Activated naive CD4-positive, alpha-beta T cell treated with anti-CD3 and anti-CD28 coated beads, Interleukin-2, amount 50 U/mL, for 24 hours (primary cell): Measurements from ENCODE around the gene GRID1.

Source experiments
- H3K27ac Mint-ChIP-seq: one replicate; pipeline ENCODE4 v1.8.0; 2021; ENCODE audit warnings: mild to moderate bottlenecking, mixed read lengths
- H3K27me3 Mint-ChIP-seq: one replicate; pipeline ENCODE4 v1.8.0; 2021; ENCODE audit warnings: mixed read lengths
- H3K36me3 Mint-ChIP-seq: one replicate; pipeline ENCODE4 v1.8.0; 2021; ENCODE audit warnings: mixed read lengths
- H3K4me1 Mint-ChIP-seq: one replicate; pipeline ENCODE4 v1.8.0; 2021; ENCODE audit warnings: mixed read lengths
- H3K4me3 Mint-ChIP-seq: one replicate; pipeline ENCODE4 v1.8.0; 2021; ENCODE audit warnings: mild to moderate bottlenecking, mixed read lengths
- H3K9me3 Mint-ChIP-seq: one replicate; pipeline ENCODE4 v1.8.0; 2021; ENCODE audit warnings: mixed read lengths

Gene GRID1

DNA sequence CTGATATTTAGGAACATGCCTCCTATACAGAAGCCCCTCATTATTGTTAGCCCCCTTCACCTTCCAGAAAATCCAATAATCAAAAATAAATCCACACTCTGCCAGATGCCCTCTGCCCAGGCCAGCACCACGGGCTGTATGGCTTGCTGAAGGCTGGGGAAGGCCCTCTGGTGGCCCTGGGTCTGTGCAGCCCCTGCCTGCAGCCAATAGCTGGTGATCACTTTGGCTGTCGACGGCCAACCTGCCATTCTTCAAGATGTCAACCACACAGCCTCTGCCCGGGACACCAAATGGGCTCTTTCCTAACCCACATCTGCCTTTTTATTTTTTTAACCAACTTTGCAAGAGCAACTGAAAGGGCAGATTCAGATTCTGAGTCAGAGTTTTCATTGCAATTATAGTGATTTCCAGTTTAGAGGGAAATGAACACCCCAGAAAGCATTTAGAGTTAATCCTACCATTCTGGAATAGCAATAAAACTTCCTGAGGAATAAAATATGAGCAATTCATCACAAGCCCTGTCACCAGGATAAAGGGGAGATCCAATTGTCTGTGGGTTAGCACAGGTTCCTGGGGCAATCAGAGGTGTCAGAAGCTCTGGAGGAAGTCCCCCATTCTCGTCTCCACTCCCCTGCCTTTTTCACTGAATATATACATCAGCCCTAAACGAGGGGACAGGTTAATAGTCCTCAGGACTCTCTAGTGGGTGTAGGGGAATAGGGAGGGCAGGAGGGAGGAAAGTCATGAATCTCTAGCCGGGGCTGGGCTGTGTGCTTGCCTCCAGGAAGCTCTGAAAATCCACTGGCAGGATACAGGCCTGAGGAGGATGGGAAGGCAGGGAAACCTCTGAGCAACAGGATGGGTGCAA is 211.3 kb downstream of the GRID1 start:
- Mint-ChIP-seq H3K27me3 (peaks cover 2% of the 10 kb centered on the region), H3K27ac (no peak overlapping the region), H3K4me3 (no peak overlapping the region), H3K9me3 (no peaks in the 10 kb centered on the region), H3K4me1 (no peaks in the 10 kb centered on the region), H3K36me3 (no peaks in the 10 kb centered on the region)

DNA sequence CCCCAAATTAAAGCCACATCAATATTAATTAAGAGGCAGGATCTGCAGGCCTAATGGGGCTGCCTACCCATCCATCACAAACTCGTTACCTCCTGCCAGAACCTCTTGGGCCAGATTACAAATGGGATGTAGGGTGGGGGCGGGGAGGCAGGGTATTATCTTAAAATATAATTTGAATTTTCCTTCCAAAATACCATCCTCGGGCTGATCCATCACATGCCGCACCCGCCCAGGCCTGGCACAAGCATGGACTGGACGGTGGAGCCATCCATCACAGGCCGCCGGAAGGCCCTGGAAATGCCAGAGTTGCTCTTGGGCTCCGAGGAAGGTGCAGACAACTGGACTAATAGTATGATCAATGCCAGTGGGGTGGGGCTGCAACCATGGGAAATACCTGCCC is 212.8 kb downstream of the GRID1 start:
- Mint-ChIP-seq H3K9me3 (no peaks in the 10 kb centered on the region), H3K4me3 (no peak overlapping the region), H3K36me3 (no peaks in the 10 kb centered on the region), H3K4me1 (no peaks in the 10 kb centered on the region), H3K27ac (no peak overlapping the region), H3K27me3 (peaks cover 2% of the 10 kb centered on the region)

DNA sequence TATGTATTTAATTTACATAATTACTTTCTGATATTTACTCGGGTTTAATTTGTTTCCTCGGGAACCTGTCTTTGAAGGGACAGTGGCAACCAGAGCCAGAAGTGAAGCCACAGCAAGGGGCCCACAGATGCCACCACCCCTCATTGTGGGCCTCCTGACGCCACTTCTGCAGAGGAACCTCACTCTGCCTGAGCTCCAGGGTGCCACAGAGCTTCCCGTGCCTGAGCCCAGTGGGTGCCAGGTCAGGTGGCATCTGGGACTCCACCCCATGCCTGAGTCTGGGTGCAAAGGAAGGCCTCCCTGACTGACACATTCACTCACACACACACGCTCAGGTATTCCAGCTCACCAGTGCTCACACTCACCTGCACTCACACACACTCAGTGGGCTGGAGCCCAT is 213.7 kb downstream of the GRID1 start:
- Mint-ChIP-seq H3K27ac (no peak overlapping the region), H3K4me3 (no peak overlapping the region), H3K27me3 (peaks cover 2% of the 10 kb centered on the region), H3K4me1 (no peaks in the 10 kb centered on the region), H3K9me3 (no peaks in the 10 kb centered on the region), H3K36me3 (no peaks in the 10 kb centered on the region)

DNA sequence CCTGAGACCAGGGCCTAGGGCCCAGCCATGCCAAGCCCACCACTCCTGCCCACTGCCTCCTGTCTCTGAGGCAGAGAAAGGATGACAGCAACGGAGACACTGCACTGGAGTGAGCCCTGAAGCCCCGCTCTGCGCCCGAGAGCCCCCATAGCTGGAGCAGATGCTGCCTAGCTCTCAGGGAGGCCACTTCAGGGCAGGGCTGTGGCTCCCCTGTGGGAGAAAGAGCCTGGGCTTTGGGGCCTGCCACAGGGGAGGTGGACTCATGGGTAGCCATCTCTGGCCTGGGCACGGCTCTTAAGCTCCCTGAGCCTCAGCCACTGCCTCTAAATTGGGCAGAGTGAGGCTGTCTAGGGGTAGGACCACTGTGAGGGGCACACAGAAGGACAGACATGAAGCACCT is 214.2 kb downstream of the GRID1 start:
- no peaks in the 10 kb centered on the region for H3K36me3 Mint-ChIP-seq

DNA sequence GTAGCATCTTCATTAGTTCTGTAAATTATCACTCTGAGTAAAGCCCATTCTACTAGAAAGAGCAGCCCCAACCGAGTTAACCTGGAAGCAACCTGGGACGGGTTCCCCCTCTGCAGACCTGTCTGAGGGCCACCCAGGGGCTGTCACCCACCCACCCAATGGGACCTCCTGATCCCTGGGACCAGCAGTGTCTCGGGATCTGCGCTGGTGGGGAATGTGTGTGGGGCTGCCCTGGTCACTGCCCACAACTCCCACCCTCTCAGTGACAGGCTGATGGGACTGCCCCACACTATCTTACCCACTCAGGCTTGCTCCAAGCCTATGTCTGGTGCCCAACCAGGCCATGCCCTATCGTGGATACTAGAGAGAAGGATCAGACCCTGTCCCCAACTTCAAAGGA is 215.0 kb downstream of the GRID1 start:
- Mint-ChIP-seq H3K4me3 (no peak overlapping the region), H3K27me3 (peaks cover 2% of the 10 kb centered on the region), H3K36me3 (no peaks in the 10 kb centered on the region), H3K27ac (no peak overlapping the region), H3K4me1 (no peaks in the 10 kb centered on the region), H3K9me3 (no peaks in the 10 kb centered on the region)

More for the DNA sequence above, 214.2 kb downstream of the GRID1 start:
- Mint-ChIP-seq H3K4me3 (no peak overlapping the region), H3K27ac (no peak overlapping the region), H3K9me3 (no peaks in the 10 kb centered on the region), H3K27me3 (peaks cover 2% of the 10 kb centered on the region), H3K4me1 (no peaks in the 10 kb centered on the region)

DNA sequence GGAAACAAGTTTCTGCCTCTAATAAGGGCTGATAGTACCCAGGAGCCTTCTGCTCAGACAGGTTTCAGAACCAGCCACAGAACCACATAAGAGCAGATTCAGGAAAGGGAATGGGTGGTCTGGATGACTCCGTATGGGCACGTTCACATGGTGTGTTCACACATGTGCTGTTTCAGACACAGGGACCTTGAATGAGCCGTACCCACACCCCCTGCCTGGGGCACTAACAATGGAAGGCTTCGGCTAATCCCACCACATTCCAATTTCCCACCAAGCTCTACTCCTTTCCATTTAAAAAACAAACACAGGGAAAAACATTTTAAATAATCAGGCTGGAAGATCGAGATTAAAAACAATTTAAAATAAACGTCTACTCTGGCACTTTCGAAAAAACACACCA is 217.3 kb downstream of the GRID1 start:
- H3K4me1 Mint-ChIP-seq: no peaks in the 10 kb centered on the region
- H3K36me3 Mint-ChIP-seq: no peaks in the 10 kb centered on the region
- no peak overlapping the region for H3K27ac Mint-ChIP-seq
- H3K4me3 Mint-ChIP-seq: no peak overlapping the region
- H3K9me3 Mint-ChIP-seq: no peaks in the 10 kb centered on the region
- peaks cover 2% of the 10 kb centered on the region for H3K27me3 Mint-ChIP-seq

DNA sequence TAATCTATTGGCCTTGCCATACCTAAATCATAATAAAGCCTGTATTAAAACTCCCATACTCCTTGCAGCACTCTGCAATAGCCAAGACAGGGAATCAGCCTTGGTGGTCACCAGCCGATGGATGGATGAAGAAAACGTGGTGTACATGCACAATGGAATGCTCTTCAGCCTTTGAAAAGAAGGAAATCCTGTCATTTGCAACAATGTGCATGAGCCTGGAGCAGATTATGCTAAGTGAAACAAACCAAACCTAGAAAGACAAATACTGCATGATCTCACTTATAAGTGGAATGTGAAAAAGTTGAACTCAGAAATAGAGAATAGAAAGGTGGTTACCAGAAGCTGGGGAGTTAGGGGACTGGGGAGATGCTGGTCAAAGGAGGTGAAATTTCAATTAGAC is 218.5 kb downstream of the GRID1 start:
- no peaks in the 10 kb centered on the region for H3K9me3 Mint-ChIP-seq
- no peak overlapping the region for H3K27ac Mint-ChIP-seq
- H3K36me3 Mint-ChIP-seq: no peaks in the 10 kb centered on the region
- no peak overlapping the region for H3K4me3 Mint-ChIP-seq
- no peaks in the 10 kb centered on the region for H3K4me1 Mint-ChIP-seq
- peaks cover under 1% of the 10 kb centered on the region for H3K27me3 Mint-ChIP-seq

DNA sequence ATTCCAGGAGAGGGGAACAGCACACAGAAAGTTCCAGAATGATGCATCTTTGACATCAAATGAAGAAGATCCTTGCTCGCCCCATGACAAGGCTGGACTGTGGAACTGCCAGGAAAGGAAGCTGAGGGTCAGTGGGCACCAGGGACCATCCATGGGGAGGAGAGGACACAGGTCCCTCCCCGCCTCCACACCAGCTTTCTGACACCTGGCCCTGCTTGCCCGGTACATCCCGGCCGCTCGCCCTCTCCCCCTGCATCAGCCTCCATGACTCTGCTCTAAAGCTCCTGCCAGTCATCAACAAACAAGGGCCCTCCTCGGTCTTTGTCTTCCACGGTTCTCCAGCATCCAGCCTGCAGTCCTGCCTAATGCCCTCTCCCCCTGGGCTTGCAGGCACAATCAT is 222.3 kb downstream of the GRID1 start:
- Mint-ChIP-seq H3K9me3 (no peaks in the 10 kb centered on the region), H3K4me1 (no peaks in the 10 kb centered on the region), H3K27ac (no peak overlapping the region), H3K36me3 (no peaks in the 10 kb centered on the region), H3K4me3 (no peak overlapping the region), H3K27me3 (no peaks in the 10 kb centered on the region)

DNA sequence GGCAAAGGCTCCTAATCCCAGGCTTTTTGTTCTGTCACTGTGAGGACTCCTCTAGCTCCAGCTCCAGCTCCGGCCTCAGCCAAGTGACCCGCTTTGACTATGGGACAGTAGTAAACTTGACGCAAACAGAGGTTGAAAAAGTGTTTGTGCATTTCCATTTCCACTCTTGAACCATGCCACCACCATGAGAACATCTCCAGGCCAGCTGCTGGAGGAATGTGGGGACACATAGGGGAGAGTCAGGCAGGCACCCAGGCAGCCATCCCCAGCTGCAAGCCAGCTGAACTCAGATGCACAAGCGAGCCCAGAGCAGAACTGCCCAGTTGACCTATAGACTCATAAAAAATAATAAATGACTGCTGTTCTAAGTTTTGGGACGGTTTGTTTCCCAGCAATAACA is 224.7 kb downstream of the GRID1 start:
- Mint-ChIP-seq H3K27me3 (no peaks in the 10 kb centered on the region), H3K4me1 (no peaks in the 10 kb centered on the region), H3K27ac (no peak overlapping the region), H3K36me3 (no peaks in the 10 kb centered on the region), H3K9me3 (no peaks in the 10 kb centered on the region), H3K4me3 (no peak overlapping the region)

DNA sequence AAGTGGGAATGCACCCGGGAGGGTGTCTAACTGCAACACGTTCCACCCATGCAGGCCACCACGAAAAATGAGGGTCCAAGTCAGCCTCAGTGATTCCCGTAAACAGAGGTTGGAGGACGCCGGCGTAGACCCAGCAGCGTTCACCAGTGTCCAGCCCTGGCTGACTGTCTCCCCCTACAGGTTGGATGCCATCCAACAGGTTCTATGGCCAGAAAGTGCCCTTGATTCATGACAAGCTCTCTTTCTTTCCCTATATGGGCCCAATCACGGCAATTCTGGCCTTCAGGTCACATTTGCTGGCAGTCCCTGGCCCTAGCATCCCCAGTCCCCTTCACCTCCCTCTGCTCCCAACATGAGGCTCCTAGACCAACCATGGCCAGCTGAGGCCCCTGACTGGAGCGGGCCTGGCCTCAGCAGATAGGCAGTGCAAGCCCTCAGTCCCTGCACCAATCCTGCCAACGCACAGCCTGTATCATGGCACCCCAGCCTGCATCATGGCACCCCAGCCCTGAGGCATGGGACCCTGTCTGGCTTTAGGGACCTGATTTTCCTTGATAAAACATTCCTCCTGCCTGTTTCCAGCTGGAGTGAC is 227.4 kb downstream of the GRID1 start:
- H3K4me3 Mint-ChIP-seq: no peak overlapping the region
- H3K27me3 Mint-ChIP-seq: no peaks in the 10 kb centered on the region
- no peaks in the 10 kb centered on the region for H3K4me1 Mint-ChIP-seq
- H3K27ac Mint-ChIP-seq: no peak overlapping the region
- no peaks in the 10 kb centered on the region for H3K36me3 Mint-ChIP-seq
- H3K9me3 Mint-ChIP-seq: no peaks in the 10 kb centered on the region

DNA sequence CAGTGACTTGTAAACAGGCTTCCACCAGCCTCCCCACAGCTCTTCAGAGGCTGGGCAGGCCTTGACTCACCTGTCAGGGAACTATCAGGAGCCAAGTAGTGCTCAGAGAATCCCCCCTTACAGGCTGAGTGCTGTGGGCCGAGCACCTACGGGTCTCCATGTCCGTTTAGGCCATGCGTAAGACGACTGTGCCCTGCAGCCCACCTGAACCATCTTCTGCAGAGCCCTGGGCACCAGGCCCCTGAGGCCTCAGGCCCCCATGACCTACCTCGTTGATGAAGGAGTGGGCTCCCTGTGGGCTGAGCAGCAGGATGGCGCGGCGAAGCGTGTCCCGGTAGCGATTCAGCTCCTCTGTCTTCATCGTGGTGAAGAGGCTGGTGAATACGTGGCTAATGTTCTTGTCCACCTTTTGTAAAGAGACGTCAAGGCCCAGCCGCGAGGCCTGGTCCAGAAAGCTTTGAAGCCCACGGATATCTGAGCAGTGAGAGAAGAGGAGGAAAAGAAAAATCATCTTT is 228.0 kb downstream of the GRID1 start:
- no peaks in the 10 kb centered on the region for H3K9me3 Mint-ChIP-seq
- H3K4me3 Mint-ChIP-seq: no peak overlapping the region
- no peaks in the 10 kb centered on the region for H3K4me1 Mint-ChIP-seq
- no peaks in the 10 kb centered on the region for H3K36me3 Mint-ChIP-seq
- no peaks in the 10 kb centered on the region for H3K27me3 Mint-ChIP-seq
- H3K27ac Mint-ChIP-seq: no peak overlapping the region

DNA sequence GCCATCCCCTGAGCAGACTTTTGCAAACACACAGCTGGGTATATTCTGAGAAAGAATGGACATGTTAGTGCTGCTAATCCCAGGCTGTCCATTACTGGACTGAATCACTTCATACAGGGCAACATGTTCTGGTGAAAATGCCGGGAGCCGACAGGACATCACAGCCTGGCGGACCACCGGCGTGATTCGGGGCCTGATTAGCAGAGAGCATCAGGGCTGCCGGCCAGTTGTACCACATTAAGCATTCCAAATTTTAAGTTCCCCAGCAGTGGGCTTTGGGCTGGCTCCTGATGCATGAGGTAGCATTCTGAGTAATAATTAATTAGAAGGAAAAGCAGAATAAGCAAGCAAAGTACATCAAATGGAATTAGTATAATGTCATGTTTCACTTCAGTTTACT is 229.0 kb downstream of the GRID1 start:
- no peaks in the 10 kb centered on the region for H3K4me1 Mint-ChIP-seq

DNA sequence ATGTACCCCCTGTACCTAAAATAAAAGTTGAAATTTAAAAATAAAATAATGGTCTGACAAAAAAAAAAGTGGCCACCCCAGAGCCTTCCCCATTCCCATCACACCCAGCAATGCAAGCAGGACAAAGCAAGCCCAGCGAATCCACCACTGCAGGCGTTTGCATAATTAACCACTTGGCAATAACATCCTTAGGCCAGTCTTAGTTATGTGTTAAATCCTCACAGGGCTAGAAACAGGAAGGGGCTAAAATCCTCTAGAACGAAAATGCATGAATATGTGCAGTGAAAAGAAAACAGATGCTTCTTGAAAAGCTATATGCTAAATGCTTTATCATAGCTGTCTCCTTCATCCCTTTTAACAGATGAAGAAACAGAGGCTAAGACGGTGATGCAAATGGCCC is 229.7 kb downstream of the GRID1 start:
- Mint-ChIP-seq H3K36me3 (no peaks in the 10 kb centered on the region), H3K27me3 (no peaks in the 10 kb centered on the region), H3K4me3 (no peak overlapping the region), H3K4me1 (no peaks in the 10 kb centered on the region), H3K27ac (no peak overlapping the region), H3K9me3 (no peaks in the 10 kb centered on the region)

More for the DNA sequence above, 229.0 kb downstream of the GRID1 start:
- no peaks in the 10 kb centered on the region for H3K9me3 Mint-ChIP-seq
- no peaks in the 10 kb centered on the region for H3K36me3 Mint-ChIP-seq
- H3K27ac Mint-ChIP-seq: no peak overlapping the region
- no peaks in the 10 kb centered on the region for H3K27me3 Mint-ChIP-seq
- no peak overlapping the region for H3K4me3 Mint-ChIP-seq

DNA sequence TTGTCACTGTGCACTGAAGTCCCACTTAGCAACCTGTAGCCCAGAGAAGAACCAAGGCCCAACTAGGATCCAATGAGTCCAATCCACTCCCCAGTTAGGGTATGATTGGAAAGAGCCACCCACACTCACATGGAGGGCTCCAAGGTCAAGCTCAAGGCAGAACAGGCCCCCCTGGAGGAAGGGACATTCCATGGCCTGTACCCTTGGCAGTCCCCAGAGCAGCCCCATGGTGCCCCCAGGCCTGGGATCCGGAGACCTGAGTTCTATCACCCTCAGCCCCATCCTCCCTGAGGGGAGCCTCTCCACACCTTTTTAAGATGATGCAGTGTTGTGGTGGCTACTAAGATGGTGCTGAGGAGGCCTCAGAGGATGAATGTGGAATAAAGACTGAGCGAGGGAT is 231.4 kb downstream of the GRID1 start:
- H3K4me3 Mint-ChIP-seq: no peak overlapping the region
- no peak overlapping the region for H3K27ac Mint-ChIP-seq
- no peaks in the 10 kb centered on the region for H3K36me3 Mint-ChIP-seq
- H3K4me1 Mint-ChIP-seq: no peaks in the 10 kb centered on the region
- H3K9me3 Mint-ChIP-seq: no peaks in the 10 kb centered on the region
- H3K27me3 Mint-ChIP-seq: peaks cover 2% of the 10 kb centered on the region

DNA sequence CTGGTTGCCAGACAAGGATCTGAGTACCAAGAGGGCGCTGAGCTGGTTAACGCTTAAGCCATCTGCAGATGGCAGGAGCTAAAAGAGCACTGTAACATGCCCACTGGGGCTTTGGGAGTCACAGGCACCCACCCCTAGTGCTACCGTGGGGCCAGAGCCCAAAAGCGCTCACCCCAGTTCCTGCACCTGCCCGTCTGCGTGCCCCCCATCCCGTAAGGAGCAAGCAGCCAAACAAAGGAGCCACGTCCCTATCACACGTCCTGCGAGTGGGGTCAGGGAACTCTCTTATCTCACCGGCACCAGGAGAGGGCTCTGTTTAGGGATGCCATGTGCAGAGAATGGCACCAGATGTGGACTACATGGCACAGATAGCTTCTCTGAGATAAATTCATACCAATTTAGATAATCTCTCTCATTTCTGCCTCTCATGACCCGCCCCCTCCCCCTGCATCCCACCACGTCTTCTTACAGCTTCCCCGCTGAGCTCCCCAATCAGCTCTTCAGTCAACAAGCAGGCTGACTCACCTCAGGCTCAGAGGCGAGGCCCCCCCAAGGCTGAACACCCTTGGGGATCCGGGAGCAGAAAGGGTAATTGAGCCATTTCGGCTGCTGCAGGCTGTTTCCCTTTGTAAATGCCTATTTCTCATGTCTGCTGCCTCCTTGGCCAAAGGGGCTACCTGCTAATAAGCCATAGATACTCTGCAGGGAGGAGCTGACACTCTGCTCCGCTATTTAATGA is 235.7 kb downstream of the GRID1 start:
- H3K36me3 Mint-ChIP-seq: no peaks in the 10 kb centered on the region
- no peak overlapping the region for H3K27ac Mint-ChIP-seq
- peaks cover 2% of the 10 kb centered on the region for H3K27me3 Mint-ChIP-seq
- no peaks in the 10 kb centered on the region for H3K4me1 Mint-ChIP-seq
- no peak overlapping the region for H3K4me3 Mint-ChIP-seq
- H3K9me3 Mint-ChIP-seq: no peaks in the 10 kb centered on the region

DNA sequence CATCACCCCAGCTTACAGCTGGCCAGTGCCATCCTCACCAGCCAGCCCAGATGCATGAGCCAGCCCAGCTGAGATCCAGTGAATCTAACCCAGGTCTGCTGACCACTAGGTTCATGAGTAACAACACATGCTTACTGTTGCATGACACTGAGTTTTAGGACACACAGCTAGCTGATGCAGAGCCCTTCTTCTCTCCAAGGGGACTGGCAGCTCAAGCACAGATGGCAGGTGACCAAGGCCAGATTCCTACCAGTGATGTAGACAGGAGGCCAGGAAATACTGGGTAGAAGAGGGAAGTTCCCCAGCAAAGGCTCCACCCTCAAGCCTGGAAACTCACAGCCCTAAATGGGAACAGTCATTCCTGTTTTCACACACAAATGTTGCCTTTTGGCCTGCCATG is 236.6 kb downstream of the GRID1 start:
- Mint-ChIP-seq H3K36me3 (no peaks in the 10 kb centered on the region), H3K4me1 (no peaks in the 10 kb centered on the region), H3K27me3 (peaks cover 2% of the 10 kb centered on the region)

More for the DNA sequence above, 236.6 kb downstream of the GRID1 start:
- Mint-ChIP-seq H3K27ac (no peak overlapping the region), H3K9me3 (no peaks in the 10 kb centered on the region), H3K4me3 (no peak overlapping the region)
